HG03575 (cell line): ENCODE data around the gene CCT7.
"Not testable (repeated sequence)": the region's sequence is repeated elsewhere in the genome, so short reads cannot be mapped to it uniquely, and the experiment has no call there.

Experiments used
- ATAC-seq: cut with Tn5 transposase; IDR thresholded peaks from one replicate; pipeline ENCODE4 v1.9.1; 2021; ENCODE audit not compliant: unreplicated experiment, insufficient number of reproducible peaks, low FRiP score; ENCODE audit errors: extremely low read depth

CCT7 gene

DNA sequence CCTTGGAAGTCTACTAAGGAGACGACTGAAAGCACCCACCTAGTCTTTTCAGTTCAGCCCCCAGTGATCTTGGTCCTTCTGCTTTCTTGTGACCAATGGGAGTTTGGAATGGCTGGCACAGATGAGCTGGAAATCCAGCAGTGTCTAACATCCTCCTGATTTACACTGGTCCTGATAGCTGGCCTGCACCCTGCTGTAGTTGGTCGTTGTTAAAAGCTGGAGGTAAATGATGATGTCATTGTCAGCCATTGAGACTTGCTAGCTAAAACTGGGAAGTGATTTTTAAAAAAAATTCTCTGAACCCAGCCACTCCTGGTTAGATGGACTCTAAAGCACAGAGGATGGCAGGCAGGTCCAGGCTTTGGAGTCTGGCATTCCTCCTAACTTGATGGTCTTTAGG is 19.3 kb downstream of the CCT7 start:
- no peak for ATAC-seq

DNA sequence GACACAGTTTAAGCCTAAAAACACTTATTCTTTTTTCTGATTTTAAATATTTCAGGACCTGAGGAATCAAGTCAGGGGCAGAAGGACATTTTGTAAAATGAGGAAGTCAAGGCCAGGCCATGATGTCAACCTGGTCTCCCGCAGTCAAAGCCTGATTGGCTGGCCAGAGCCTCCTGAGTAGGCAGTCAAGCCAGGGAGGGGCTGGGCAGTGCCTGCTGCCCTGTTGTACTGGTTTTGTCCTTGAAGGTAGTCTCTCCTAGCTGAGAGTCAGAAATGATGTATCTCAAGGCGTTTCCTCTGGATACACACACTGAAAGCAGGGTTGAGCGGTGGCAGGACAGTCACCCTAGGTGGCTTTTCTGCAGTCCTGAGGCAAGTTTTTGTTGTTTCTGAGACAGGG is 19.8 kb downstream of the CCT7 start:
- ATAC-seq, result no peak

GRCh38 chr2:73254343-73255006 is 20.4 kb downstream of the CCT7 start:
- ATAC-seq, result no peak

DNA sequence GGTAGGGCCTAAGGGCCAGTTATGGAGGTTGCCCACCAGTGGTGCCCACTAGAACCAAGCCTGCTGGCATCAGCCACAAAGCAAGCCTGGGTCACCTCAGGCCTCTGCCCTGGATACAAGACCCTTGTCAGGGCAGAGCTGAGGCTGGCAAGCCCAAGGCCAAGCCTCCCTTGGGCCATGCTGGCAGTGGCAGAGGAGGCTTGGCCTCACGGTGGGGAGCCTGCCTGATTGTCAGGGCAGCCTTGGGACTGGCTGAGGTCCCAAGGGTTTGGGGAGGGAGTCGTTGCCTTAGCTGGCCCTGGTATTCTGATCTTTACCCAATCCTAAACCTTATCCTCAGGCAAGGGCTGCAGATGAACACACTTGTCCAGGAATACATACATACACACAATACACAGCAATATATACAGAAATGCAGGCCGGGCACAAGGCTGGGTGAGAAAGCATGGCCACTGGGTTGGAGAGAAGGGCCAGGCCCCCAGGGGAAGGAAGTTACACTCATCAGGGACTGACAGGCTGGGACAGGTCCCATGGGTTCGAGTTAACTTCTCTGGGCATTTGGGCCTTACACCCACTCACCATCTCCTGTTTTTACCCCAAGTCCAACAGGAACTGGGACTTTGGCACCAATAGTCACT is 21.0 kb downstream of the CCT7 start:
- ATAC-seq, result no peak

DNA sequence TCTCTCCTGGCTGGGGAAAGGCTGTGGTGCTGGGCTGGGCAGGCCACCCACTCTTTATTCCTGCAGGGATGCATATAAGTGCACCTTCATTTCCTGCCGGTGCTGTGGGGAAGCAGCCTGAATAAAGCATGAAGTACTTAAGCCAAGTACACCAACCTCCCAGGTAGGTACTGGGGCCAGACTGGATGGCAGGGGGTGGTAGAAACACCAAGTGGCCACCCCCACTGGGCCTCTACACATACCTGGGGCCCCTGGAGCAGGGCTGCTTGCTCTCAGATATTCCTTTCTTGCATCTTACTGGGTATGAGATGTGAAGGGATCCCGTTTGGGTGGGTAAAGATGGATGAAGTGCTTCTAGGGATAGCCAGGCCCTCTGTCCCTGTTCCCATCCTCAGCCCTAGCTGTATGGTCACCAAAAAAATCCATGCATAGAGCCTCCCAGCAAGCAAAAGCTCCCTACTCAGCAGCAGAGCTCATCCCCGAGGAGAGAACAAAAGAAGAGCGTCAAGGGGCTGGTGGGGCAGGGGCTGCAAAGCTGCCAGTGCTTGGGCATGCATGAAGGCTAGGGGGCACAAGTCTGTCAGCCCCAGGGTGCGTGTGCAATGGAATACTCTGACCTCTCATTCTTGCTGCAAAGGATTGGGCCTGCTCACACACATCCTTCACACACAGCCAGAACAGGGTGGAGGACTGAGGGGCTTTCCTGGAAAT is 22.0 kb downstream of the CCT7 start:
- ATAC-seq, result no peak

GRCh38 chr2:73256618-73256922 is 22.5 kb downstream of the CCT7 start:
- no peak for ATAC-seq

DNA sequence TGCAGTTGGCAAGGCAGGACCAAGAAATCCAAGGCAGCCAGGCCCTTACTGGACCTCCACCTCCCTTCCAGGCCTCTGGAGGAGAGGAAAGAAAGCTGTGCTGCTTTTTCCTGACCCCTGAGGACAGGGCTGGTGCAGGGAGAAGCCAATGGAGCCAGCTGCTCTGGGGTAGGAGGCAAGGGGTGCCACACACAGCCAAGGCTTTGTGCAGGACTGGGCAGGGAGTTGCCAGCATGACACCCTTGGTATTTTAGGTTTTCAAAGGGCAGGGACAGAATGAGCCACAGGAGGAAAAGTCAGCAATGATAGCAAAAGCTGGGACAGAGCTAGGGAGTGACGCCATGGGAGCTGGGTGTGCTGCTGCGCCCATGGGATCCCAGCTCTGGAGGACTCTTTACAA is 22.9 kb downstream of the CCT7 start:
- no peak for ATAC-seq

- no peak for ATAC-seq
Measured at GRCh38 chr2:73257425-73258125, 23.5 kb downstream of the CCT7 start.

DNA sequence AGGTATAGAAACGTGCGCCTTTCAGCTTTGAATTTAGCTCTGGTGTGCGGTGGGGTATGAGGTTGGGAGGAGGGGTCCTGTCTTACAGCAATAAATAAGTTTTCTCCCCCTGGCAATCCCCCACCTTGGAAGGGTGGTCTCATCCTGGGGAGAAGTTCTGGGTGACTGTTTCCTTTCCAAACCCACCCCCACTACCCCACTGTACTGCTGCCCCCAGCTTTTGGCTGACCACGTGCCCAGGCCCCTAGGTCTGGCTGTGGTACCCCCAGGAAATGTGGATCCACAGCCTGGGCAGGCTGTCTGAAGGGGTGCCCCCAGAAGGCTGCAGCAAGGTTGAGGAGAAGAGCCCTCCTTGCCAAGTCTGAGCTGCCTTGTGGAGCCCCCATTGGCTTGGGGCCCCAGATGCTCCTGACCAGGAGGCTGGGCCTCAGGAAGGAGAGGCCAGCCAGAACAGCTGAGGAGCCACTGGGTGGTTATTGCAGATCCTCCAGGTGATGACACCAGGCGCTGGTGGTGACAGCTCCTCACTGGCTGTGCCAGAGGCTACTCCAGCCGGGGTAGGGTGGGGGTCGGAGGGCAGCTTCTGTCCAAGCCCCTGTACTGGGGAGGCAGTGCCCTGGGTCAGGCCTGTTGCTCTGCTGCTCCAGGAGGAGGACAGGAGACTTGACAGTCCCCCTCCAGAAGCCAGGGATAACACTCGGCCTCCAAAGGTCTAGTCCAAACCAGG is 24.2 kb downstream of the CCT7 start:
- ATAC-seq, result no peak

DNA sequence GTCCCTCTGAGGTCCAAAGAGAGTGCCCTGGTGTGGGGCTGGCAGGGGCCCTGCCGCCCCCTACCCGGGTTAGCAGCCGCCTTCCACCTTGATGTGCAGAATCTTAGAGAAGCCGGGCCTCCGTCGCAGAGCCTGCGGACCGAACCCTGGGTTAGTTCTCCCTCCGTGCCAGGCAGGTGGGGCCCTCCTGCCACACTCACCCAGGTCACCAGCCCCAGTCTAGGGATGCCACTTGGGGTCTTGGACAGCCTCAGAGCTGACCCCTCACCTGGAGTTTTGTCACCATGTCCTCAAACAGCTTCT is 24.8 kb downstream of the CCT7 start:
- no peak for ATAC-seq

DNA sequence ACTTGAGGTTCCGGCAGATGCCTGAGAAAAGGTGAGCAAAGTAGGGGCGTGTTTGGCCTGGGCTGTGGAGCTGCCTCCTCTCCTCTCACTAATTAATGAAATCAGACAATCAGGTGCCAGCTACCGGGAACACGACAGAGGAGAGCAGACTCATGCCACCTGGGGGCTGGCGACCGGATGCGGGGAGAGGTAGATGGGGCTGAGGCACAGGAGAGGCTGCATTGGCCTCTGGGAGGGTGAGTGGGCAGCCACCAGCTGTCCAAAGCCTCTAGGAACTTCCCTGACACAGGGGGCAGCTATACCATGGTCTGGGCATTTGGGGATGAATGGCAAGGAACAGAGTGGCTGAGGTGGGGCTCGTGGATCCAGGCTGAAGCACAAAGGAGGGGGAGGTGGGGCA is 25.2 kb downstream of the CCT7 start:
- no peak for ATAC-seq

DNA sequence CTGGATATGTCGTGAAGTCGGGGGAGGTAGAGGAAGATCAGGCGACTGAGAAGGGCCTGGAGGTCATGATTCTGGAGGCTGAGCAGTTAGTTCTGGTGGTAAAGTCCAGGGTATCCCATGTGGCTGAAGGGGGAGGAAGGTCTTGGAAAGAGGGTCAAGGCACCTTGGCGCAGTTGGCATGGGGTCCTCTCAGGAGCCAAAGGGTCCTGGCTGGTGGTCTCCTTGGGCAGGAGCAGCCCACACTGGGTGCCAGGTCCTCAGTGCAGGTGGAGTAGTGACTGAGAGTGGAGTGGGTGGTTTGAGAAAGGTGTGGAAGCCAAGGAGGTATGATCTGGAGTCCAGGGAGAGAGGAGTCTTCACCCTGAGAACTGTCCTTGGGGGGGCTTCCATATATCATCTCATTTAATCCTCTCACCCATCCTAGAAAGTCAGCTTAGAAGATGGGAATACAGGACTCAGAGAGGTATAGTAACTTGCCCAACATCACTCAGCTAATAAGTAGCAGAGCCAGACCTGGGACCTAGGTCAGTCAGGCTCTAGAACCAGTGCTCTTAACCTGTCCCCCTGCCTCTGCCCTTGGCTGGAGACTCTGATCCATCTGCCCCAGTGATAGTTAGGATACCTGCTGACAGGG is 25.7 kb downstream of the CCT7 start:
- no peak for ATAC-seq

- ATAC-seq, result no peak
Measured at GRCh38 chr2:73260338-73260984, 26.4 kb downstream of the CCT7 start.

DNA sequence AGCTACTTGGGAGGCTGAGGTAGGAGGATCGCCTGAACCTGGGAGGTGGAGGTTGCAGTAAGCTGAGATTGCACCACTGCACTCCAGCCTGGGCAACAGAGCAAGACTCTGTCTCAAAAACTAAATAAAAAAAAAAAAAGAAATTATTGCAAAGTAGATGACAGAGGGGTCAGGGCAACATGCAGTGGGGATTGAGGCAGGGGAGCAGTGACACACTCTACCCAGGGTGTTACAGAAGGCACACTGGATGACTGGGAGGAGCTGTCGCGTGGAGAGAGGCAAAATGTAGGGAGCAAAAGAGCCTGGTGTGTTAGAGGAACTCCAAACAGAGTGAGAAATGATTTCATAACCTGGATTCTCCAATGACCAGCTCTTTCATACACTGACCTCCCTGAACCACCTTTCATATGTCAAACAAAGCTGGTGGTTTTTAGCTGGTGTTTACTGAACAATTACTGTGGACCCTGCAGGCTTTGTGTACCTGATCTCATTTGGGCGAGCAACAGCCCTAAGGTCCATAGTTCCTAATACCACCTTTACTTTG is 28.1 kb downstream of the CCT7 start:
- ATAC-seq, result no peak

- ATAC-seq, result not testable (repeated sequence)
Measured at GRCh38 chr2:73262691-73263429, 28.8 kb downstream of the CCT7 start.

DNA sequence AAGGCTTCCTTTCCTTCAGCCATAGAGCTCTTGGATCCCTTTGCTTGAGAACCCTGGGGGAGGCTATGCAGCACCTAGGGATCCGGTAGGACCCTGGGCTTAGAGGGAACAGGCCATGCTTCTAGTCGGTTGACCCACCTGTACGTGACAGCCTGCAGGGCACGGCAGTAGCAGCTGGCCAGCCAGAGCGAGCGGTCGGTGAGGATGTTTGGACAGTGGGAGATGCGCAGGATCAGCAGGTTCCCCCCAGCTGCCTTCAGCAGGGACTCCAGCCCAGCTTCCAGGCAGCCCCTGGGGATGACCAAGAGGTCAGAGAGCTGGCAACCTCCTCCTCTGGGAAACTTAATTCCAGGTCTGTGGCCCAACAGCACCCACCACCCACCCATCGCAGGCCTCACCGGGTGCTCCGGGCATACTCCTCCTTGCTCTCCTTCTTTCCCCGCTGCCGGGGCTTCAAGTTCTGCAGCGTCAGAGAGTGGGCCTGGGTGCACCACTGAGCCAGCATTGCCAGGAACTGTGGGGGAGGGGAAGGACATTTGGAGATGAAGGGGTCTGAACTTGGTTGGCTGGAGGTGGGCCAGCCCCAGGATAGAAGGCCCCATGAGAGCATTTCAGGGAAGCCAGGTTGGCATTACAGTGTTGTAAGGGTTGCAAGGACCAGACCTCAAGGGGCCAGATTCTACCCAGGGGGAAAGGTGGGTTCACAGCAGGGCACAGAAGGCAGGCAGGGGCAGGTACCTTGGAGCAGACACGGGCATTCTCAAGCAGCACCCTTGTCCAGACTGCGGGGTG is 29.6 kb downstream of the CCT7 start:
- ATAC-seq, result no peak

DNA sequence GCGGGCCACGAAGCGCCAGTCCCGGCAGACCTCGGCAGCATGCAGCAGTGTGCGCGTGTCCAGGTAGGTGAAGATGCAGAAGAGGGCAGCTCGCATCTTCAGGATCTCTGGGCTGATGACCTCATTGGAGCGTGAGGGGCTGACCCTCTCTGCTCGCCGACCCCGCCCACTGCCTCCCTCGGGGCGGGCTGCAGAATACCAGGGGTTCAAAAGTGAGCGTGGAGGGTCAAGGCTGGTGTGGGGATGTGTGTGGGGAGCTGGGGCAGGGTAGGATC is 30.2 kb downstream of the CCT7 start:
- no peak for ATAC-seq
